Stimulated activated effector memory CD8-positive, alpha-beta T cell treated with anti-CD3 and anti-CD28 coated beads, Interleukin-12 subunit alpha, Interleukin-12 subunit beta, amount 100 ng/mL, for 72 hours (primary cell): ENCODE results near the gene RPS17.

Experiments used
- ATAC-seq: fragments of 150-1000 bp; cut with Tn5 transposase; 2 replicates; pipeline ENCODE4 v1.10.0; 2021
- DNase-seq, 2 donors: peaks; one replicate each; pipeline ENCODE4 v3.0.0; 2021 to 2022; ENCODE audit warnings: low spot score in 2 of 2
- H3K27ac Mint-ChIP-seq: one replicate; pipeline ENCODE4 v1.8.0; 2022; ENCODE audit warnings: mild to moderate bottlenecking, mixed read lengths
- H3K36me3 Mint-ChIP-seq: one replicate; pipeline ENCODE4 v1.8.0; 2022; ENCODE audit warnings: mild to moderate bottlenecking, mixed read lengths
- H3K4me1 Mint-ChIP-seq: one replicate; pipeline ENCODE4 v1.8.0; 2022; ENCODE audit warnings: mixed read lengths
- H3K4me3 Mint-ChIP-seq: one replicate; pipeline ENCODE4 v1.8.0; 2022; ENCODE audit warnings: mild to moderate bottlenecking, mixed read lengths
- H3K9me3 Mint-ChIP-seq: one replicate; pipeline ENCODE4 v1.8.0; 2022; ENCODE audit warnings: mixed read lengths

The RPS17 gene

GRCh38 chr15:82554849-82555248 is 14.6 kb upstream of the RPS17 start:
- no peak overlapping the region for H3K27ac Mint-ChIP-seq
- no peak overlapping the region for H3K4me3 Mint-ChIP-seq
- no peaks in the 10 kb centered on the region for H3K36me3 Mint-ChIP-seq
- no peak for DNase-seq
- no peak for ATAC-seq
- H3K9me3 Mint-ChIP-seq = no peaks in the 10 kb centered on the region
- peaks cover 11% of the 10 kb centered on the region for H3K4me1 Mint-ChIP-seq

- DNase-seq (no peak), ATAC-seq (no peak)
- no peak overlapping the region for H3K27ac Mint-ChIP-seq
- H3K4me3 Mint-ChIP-seq = no peak overlapping the region
- no peaks in the 10 kb centered on the region for H3K9me3 Mint-ChIP-seq
- no peaks in the 10 kb centered on the region for H3K36me3 Mint-ChIP-seq
- peaks cover 12% of the 10 kb centered on the region for H3K4me1 Mint-ChIP-seq
These were observed 14.1 kb upstream of the RPS17 start for GRCh38 chr15:82554351-82554750.

- ATAC-seq = no peak
These were observed 13.6 kb upstream of the RPS17 start for GRCh38 chr15:82553846-82554245.

GRCh38 chr15:82552861-82553260 is 12.6 kb upstream of the RPS17 start:
- peaks cover 25% of the 10 kb centered on the region for H3K4me1 Mint-ChIP-seq
- H3K36me3 Mint-ChIP-seq = no peaks in the 10 kb centered on the region
- no peak for ATAC-seq

More at GRCh38 chr15:82553846-82554245, 13.6 kb upstream of the RPS17 start:
- no peaks in the 10 kb centered on the region for H3K9me3 Mint-ChIP-seq
- H3K4me3 Mint-ChIP-seq = no peak overlapping the region
- no peaks in the 10 kb centered on the region for H3K36me3 Mint-ChIP-seq
- DNase-seq = no peak
- H3K4me1 Mint-ChIP-seq = peaks cover 17% of the 10 kb centered on the region
- no peak overlapping the region for H3K27ac Mint-ChIP-seq

GRCh38 chr15:82551646-82552247 is 11.5 kb upstream of the RPS17 start:
- Mint-ChIP-seq H3K36me3 (no peaks in the 10 kb centered on the region), H3K27ac (no peak overlapping the region), H3K4me3 (no peak overlapping the region), H3K4me1 (peaks cover 25% of the 10 kb centered on the region), H3K9me3 (no peaks in the 10 kb centered on the region)
- ATAC-seq (no peak), DNase-seq (no peak)

More at GRCh38 chr15:82552861-82553260, 12.6 kb upstream of the RPS17 start:
- no peak for DNase-seq
- Mint-ChIP-seq H3K27ac (no peak overlapping the region), H3K4me3 (no peak overlapping the region), H3K9me3 (no peaks in the 10 kb centered on the region)

- ATAC-seq (peak; percentile 5), DNase-seq (no peak)
- Mint-ChIP-seq H3K4me3 (no peak overlapping the region), H3K36me3 (no peaks in the 10 kb centered on the region), H3K27ac (no peak overlapping the region), H3K4me1 (peaks cover 25% of the 10 kb centered on the region), H3K9me3 (no peaks in the 10 kb centered on the region)
These were observed 9.0 kb upstream of the RPS17 start for GRCh38 chr15:82549199-82549665.

GRCh38 chr15:82548700-82549099 is 8.4 kb upstream of the RPS17 start:
- ATAC-seq (peak; percentile 94), DNase-seq (no peak)
- Mint-ChIP-seq H3K4me3 (no peak overlapping the region), H3K4me1 (peaks cover 25% of the 10 kb centered on the region), H3K36me3 (no peaks in the 10 kb centered on the region), H3K27ac (no peak overlapping the region), H3K9me3 (no peaks in the 10 kb centered on the region)

- ATAC-seq = no peak
- H3K4me1 Mint-ChIP-seq = peaks cover 30% of the 10 kb centered on the region
- H3K9me3 Mint-ChIP-seq = no peaks in the 10 kb centered on the region
- no peak overlapping the region for H3K27ac Mint-ChIP-seq
- no peak for DNase-seq
- H3K4me3 Mint-ChIP-seq = no peak overlapping the region
- peaks cover 7% of the 10 kb centered on the region for H3K36me3 Mint-ChIP-seq
These were observed 5.2 kb upstream of the RPS17 start for GRCh38 chr15:82545478-82545877.

- no peaks in the 10 kb centered on the region for H3K9me3 Mint-ChIP-seq
- H3K4me3 Mint-ChIP-seq = no peak overlapping the region
- DNase-seq (no peak), ATAC-seq (no peak)
- H3K4me1 Mint-ChIP-seq = peaks cover 26% of the 10 kb centered on the region
- H3K27ac Mint-ChIP-seq = no peak overlapping the region
- peaks cover 12% of the 10 kb centered on the region for H3K36me3 Mint-ChIP-seq
These were observed 4.7 kb upstream of the RPS17 start for GRCh38 chr15:82545002-82545401.

- H3K9me3 Mint-ChIP-seq = no peaks in the 10 kb centered on the region
- ATAC-seq (no peak), DNase-seq (no peak)
- no peak overlapping the region for H3K4me3 Mint-ChIP-seq
- no peak overlapping the region for H3K27ac Mint-ChIP-seq
- H3K4me1 Mint-ChIP-seq = peaks cover 24% of the 10 kb centered on the region
- H3K36me3 Mint-ChIP-seq = peaks cover 18% of the 10 kb centered on the region
These were observed 4.2 kb upstream of the RPS17 start for GRCh38 chr15:82544431-82544830.

- Mint-ChIP-seq H3K36me3 (peaks cover 30% of the 10 kb centered on the region), H3K4me3 (no peak overlapping the region), H3K4me1 (peaks cover 25% of the 10 kb centered on the region), H3K9me3 (no peaks in the 10 kb centered on the region), H3K27ac (no peak overlapping the region)
- no peak for ATAC-seq
- DNase-seq = no peak
These were observed 2.9 kb upstream of the RPS17 start for GRCh38 chr15:82543160-82543559.

- DNase-seq (no peak), ATAC-seq (no peak)
- H3K4me3 Mint-ChIP-seq = peak overlapping the region; percentile 94
- peak overlapping the region; percentile 98 for H3K27ac Mint-ChIP-seq
- peaks cover 44% of the 10 kb centered on the region for H3K4me1 Mint-ChIP-seq
- H3K36me3 Mint-ChIP-seq = peaks cover 52% of the 10 kb centered on the region
- no peaks in the 10 kb centered on the region for H3K9me3 Mint-ChIP-seq
These were observed 751 bp upstream of the RPS17 start for GRCh38 chr15:82540984-82541431.

- peak overlapping the region; percentile 98 for H3K27ac Mint-ChIP-seq
- peak overlapping the region; percentile 94 for H3K4me3 Mint-ChIP-seq
- DNase-seq = no peak
- H3K4me1 Mint-ChIP-seq = peaks cover 45% of the 10 kb centered on the region
- no peaks in the 10 kb centered on the region for H3K9me3 Mint-ChIP-seq
- H3K36me3 Mint-ChIP-seq = peaks cover 65% of the 10 kb centered on the region
- ATAC-seq = no peak
These were observed 584 bp downstream of the RPS17 start for GRCh38 chr15:82539691-82540054.

- ATAC-seq = no peak
- peaks cover 71% of the 10 kb centered on the region for H3K36me3 Mint-ChIP-seq
- no peaks in the 10 kb centered on the region for H3K9me3 Mint-ChIP-seq
- no peak for DNase-seq
- peaks cover 50% of the 10 kb centered on the region for H3K4me1 Mint-ChIP-seq
- H3K27ac Mint-ChIP-seq = peak overlapping the region; percentile 98
- H3K4me3 Mint-ChIP-seq = peak overlapping the region; percentile 94
These were observed 1.1 kb downstream of the RPS17 start for GRCh38 chr15:82538961-82539690.

- peak overlapping the region; percentile 94 for H3K4me3 Mint-ChIP-seq
- peaks cover 81% of the 10 kb centered on the region for H3K36me3 Mint-ChIP-seq
- no peak for ATAC-seq
- no peaks in the 10 kb centered on the region for H3K9me3 Mint-ChIP-seq
- H3K27ac Mint-ChIP-seq = peak overlapping the region; percentile 98
- no peak for DNase-seq
- peaks cover 55% of the 10 kb centered on the region for H3K4me1 Mint-ChIP-seq
These were observed 2.8 kb downstream of the RPS17 start for GRCh38 chr15:82537351-82537908.
